Epithelial cell of proximal tubule (primary cell): Measurements from ENCODE around the gene SEC24C. TPM values are rescaled to one million over a fixed set of nuclear protein-coding genes. Genes with fewer than 3 reads are reported as not detected.

Experiments used
- DNase-seq: peaks from one replicate; pipeline ENCODE4 v3.0.0-alpha.2; 2011; ENCODE audit warnings: low read depth
- H3K4me3 ChIP-seq: 2 replicates; pipeline ENCODE4 v1.5.1; 2011; ENCODE audit warnings: low read depth, mild to moderate bottlenecking, low read length
- total RNA-seq: library from RNA; depleted of rRNA; stranded (reverse); fragments of >200 nt; gene quantifications from 2 replicates; pipeline ENCODE4 v1.2.3, GENCODE V29; 2015
- TF ChIP-seq, protein P1 (sequence below): conservative IDR thresholded peaks from 2 replicates; pipeline ENCODE4 v1.5.1; 2012; ENCODE audit warnings: low read depth, mild to moderate bottlenecking, low read length

The SEC24C gene
- total RNA-seq, 1 donor from 2014 or later = 54.3 TPM

DNA sequence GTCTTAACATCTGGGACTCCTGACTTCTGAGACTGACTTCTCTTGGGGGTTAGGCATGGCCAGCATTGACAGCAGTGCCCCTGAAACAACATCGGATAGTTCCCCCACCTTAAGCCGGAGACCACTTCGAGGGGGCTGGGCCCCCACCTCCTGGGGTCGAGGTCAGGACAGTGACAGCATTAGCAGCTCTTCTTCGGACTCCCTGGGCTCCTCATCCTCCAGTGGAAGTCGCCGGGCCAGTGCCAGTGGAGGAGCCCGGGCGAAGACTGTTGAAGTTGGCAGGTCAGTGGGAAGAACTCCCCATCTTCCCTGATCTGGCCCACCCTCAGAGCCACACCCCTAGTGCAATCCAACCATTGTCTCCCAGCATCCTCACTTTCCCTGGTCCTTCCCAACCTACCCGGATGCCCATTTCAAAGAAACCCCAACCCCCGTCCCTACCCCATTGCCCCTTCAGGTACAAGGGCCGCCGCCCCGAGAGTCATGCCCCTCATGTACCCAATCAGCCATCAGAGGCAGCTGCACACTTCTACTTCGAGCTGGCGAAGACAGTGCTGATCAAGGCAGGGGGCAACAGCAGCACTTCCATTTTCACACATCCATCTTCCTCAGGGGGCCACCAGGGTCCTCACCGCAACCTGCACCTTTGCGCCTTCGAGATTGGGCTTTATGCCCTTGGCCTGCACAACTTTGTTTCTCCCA, 53.3 kb downstream of the SEC24C start:
- no peak for DNase-seq
- H3K4me3 ChIP-seq = no peak overlapping the region
- TF ChIP-seq, protein P1, sequence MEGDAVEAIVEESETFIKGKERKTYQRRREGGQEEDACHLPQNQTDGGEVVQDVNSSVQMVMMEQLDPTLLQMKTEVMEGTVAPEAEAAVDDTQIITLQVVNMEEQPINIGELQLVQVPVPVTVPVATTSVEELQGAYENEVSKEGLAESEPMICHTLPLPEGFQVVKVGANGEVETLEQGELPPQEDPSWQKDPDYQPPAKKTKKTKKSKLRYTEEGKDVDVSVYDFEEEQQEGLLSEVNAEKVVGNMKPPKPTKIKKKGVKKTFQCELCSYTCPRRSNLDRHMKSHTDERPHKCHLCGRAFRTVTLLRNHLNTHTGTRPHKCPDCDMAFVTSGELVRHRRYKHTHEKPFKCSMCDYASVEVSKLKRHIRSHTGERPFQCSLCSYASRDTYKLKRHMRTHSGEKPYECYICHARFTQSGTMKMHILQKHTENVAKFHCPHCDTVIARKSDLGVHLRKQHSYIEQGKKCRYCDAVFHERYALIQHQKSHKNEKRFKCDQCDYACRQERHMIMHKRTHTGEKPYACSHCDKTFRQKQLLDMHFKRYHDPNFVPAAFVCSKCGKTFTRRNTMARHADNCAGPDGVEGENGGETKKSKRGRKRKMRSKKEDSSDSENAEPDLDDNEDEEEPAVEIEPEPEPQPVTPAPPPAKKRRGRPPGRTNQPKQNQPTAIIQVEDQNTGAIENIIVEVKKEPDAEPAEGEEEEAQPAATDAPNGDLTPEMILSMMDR = no peak

DNA sequence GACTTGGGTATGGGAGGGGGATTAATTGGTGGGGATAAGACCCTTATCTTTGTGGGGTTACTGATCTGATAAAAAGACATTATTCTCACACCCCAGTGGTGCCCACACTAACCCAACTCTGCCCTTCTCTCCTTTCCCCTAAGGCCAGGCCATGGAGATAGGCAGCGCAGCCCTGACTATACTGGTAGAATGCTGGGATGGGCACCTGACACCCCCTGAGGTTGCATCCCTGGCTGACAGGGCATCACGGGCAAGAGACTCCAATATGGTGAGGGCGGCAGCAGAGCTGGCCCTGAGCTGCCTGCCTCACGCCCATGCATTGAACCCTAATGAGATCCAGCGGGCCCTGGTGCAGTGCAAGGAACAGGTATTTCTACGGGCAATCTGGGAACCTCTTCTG, 53.9 kb downstream of the SEC24C start:
- no peak overlapping the region for H3K4me3 ChIP-seq
- DNase-seq = no peak
- TF ChIP-seq, protein P1 = no peak

DNA sequence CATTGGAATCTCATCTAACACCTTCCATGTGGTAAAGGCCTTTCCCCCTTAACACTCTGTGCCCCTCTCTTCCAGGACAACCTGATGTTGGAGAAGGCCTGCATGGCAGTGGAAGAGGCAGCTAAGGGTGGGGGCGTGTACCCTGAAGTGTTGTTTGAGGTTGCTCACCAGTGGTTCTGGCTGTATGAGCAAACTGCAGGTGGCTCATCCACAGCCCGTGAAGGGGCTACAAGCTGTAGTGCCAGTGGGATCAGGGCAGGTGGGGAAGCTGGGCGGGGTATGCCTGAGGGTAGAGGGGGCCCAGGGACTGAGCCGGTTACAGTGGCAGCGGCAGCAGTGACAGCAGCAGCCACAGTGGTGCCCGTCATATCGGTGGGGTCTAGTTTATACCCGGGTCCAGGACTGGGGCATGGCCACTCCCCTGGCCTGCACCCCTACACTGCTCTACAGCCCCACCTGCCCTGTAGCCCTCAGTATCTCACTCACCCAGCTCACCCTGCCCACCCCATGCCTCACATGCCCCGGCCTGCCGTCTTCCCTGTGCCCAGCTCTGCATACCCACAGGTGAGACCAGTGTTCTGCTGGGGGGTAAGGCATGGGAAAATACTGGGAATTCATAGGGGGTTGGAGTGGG, 54.9 kb downstream of the SEC24C start:
- TF ChIP-seq, protein P1 = no peak
- no peak overlapping the region for H3K4me3 ChIP-seq
- DNase-seq = no peak

DNA sequence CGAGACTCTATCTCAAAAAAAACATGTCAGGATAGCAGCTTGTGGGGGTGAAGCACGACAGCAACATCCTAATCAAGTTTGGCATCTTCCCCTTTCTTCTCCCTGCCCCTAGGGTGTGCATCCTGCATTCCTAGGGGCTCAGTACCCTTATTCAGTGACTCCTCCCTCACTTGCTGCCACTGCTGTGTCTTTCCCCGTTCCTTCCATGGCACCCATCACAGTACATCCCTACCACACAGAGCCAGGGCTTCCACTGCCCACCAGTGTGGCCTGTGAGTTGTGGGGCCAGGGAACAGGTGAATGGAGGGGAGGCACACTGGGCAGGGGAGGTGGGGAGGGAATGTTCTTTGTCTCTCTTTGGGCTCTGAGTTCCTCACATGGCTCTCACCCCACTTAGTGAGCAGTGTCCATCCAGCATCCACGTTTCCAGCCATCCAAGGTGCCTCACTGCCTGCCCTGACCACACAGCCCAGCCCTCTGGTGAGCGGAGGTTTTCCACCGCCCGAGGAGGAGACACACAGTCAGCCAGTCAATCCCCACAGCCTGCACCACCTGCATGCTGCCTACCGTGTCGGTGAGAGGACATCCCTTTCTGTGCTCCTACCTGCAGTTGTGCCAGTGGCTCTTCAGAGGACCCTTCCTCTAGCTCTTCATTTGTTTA, 55.9 kb downstream of the SEC24C start:
- DNase-seq = no peak
- H3K4me3 ChIP-seq = no peak overlapping the region
- TF ChIP-seq, protein P1 = no peak

DNA sequence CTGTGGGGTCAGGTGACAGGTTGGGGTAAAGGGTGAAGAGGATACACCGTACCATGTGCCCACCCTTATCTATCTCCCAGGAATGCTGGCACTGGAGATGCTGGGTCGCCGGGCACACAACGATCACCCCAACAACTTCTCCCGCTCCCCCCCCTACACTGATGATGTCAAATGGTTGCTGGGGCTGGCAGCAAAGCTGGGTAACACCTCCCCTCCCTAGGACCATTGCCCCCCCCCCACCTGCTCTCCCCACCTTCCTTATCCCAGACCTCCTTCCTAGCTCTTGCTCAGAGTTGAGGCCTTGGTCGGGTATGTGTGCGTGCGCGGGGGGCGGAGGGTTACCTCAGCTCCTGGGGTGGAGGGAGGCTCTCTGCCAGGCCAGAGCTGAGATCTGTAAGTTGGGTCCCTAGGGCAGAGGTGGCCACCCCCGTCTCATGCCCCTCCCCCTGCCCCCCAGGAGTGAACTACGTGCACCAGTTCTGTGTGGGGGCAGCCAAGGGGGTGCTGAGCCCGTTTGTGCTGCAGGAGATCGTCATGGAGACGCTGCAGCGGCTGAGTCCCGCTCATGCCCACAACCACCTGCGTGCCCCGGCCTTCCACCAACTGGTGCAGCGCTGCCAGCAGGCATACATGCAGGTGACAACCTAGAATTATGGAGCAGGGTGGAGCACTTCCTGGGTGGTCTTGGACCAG, 56.5 kb downstream of the SEC24C start:
- no peak overlapping the region for H3K4me3 ChIP-seq
- DNase-seq = no peak
- TF ChIP-seq, protein P1 = no peak

DNA sequence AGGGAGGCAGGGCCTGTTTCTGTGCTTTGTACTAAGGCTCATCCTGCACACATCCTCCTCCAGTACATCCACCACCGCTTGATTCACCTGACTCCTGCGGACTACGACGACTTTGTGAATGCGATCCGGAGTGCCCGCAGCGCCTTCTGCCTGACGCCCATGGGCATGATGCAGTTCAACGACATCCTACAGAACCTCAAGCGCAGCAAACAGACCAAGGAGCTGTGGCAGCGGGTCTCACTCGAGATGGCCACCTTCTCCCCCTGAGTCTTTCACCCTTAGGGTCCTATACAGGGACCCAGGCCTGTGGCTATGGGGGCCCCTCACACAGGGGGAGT, 57.0 kb downstream of the SEC24C start:
- TF ChIP-seq, protein P1 = no peak
- H3K4me3 ChIP-seq = no peak overlapping the region
- no peak for DNase-seq
